ENCODE data around the gene PINLYP.

The PINLYP gene

DNA sequence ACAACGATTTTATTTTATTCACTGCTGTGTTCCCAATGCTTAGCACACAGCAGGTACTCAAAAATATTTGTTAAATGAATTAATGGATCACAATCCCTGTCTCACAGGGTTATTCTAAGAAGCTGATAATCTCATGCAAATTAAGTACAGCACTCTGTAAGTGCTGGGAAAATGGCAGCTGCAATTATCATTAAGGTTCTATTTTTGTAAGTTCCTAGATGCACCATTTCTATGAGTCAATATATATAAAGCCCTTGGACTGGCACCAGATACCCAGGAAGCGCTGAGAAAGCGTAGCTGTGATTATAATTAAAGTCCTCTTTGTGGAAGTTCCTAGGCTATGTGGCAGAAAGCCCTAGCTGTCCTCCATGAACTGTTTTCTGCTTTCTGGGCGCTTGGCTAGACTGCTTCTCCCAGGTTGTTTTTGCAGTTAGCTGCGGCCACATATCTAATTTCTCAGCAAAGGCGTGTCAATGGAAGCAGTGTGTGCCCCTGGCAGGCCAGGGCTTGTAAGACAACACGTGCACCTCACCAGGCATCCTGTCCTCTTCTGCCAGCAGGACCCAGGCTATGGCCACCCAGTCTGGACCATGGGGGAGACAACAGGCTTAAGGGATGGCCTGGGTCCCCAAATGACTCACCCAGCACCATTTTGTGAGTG lies 31.1 kb downstream of the PINLYP start:
- DNase-seq (ENCODE audit: low read depth) = no peak

DNA sequence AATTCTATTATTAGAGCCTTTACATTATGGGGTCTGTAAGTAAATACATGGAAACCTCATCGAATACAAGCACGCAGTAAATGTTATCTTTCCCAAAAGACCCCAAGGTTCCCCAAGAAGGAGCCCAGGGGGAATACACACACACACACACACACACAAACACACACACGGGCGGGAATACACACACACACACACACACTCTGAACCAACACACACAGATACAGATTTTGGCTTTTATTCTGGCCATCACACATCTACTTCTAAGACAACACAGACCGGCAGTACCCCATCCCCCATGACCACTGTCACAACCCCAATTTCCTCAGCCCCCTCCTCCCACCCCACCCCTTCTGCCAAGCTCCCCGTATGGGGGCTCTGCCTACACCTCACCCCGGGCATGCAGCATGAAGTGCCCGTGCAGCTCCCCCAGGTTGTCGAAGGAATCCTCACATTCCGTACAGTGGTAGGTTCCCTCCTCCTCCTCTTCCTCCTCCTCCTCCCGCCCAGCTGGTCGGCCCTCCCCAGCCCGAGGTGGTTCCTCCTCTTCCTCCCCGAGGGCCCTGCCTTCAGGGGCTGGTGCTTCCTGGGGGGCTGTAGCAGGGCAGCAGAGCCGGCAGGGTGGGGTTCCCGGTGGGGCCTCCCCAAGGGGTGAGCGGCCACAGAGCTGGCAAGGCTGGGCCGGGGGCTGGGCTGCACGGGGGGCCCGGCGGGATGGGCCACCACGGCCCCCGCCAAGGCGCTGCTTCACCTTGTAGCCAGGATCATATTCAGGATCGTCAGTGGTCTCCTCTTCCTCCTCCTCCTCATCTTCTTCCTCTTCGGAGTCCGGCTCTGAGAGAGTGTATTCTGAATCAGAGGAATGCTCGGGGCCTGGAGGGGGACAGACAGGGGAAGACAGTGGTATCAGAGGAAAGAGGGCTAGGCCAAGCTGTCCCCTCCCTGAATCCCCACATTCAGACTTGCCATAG lies 31.9 kb downstream of the PINLYP start:
- no peak for DNase-seq (ENCODE audit: low read depth)

DNA sequence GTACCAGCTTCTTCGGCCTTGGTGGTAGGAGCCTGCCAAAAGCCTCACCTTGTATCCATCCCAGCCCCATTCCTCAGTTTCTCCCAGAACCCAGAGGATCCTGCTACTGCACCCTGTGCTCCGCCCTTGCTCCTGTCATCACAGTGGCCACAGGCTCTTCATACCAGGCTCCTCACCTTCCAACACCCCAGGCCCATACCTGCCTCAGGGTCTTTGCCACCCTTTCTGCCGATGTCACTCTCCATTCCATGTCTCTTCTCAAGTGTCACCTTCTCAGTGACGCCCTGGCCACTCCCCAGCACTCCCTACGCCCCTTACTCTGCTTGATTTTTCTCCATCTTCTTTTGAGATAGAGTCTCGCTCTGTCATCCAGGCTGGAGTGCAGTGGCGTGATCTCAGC lies 34.3 kb downstream of the PINLYP start:
- DNase-seq (ENCODE audit: low read depth) = no peak

DNA sequence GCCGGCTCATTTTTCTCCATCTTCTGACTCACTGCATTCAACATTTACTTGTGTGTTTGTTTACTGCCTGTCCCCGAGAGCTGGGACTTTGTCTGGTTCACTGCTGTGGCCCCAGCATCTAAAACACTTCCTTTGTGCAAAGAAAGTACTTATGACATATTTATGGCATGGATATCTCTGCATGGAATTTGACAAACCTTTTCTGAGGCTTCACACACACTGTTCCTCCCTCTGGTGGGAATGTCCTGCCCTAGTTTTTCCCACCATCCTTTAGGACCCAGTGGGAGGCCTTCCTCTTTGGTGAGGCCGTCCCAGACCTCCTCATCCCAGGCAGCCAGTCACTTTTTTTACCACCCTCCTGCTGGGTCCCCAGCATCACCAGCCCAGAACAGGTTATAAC lies 34.9 kb downstream of the PINLYP start:
- no peak for DNase-seq (ENCODE audit: low read depth)

DNA sequence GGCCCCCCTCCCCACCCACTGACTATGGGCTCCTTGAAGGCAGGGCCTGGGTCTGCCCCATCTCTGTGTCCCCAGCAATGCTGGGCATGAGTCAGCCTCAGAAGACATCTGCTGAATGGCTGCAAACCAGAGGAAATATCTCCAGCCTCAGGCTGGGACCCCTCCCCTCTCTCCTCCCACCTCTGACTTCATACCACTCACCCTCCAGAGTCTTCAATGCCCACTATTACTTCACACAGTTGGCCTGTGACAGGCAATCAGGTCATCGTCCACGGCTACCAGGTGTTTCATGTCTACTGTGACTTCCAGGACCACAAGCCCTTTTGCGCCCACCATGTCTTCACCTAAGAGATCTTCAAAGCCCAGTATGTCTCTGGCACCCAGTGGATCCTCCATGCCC lies 36.2 kb downstream of the PINLYP start, which contains the start of gene SRRM5:
SRRM5 (plus strand) TSS at position 301 of the 400 bp plus-strand sequence; CDS start at position 335, 34 bp downstream.
- DNase-seq (ENCODE audit: low read depth) = no peak

DNA sequence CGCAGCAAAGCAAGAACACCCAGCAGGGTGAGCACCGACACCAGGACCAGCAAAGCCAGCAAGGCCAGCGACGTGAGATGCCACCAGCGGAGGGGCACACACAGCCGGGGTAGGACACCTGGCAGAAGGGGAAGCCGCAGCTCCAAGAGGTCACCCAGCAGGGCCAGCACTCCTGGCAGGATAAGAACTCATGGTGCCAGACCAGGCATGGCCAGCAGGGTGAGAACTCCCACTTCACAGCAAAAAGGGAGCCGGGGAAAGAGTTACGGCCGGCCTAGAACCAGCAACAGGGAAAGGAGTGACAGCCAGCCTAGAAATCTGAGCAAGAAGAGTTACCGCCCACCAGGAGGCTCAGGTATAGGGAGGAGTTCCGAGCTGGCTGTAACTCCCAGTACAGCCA lies 36.8 kb downstream of the PINLYP start:
- no peak for DNase-seq (ENCODE audit: low read depth)

DNA sequence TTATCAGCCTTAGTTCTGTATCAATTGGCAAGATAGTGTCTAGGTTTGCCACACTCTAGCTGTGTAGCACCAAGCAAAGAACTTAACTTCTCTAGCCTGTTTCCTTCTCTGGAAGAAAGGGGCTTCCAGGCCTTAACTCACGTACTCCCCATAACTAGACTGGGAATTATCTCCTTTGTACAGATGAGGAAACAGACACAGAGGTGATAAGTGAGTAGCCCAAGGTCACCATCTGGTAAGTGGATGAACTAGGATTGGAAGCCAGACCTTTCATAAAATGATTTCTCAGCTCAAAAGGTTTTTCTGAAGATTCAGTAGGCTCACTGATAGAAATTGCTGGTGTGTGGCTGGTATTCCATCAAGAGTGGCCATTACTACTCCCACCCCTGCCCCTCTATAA lies 40.7 kb downstream of the PINLYP start:
- DNase-seq (ENCODE audit: low read depth) = no peak

DNA sequence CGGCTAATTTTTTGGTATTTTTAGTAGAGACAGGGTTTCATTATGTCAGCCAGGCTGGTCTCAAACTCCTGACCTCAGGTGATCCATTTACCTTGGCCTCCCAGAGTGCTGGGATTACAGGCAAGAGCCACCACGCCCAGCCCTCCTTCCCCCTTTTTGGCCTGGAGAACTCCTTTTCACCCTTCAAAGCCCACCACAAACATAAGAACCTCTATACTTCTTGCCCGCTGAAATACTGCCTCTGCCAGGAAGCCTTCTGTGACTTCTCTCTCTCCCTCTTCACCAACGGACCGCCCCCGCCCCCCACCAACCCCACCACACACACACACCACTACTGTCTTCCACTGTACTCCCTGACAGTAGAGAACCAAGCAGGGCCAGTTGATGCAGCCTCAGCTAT lies 41.4 kb downstream of the PINLYP start:
- no peak for DNase-seq (ENCODE audit: low read depth)

DNA sequence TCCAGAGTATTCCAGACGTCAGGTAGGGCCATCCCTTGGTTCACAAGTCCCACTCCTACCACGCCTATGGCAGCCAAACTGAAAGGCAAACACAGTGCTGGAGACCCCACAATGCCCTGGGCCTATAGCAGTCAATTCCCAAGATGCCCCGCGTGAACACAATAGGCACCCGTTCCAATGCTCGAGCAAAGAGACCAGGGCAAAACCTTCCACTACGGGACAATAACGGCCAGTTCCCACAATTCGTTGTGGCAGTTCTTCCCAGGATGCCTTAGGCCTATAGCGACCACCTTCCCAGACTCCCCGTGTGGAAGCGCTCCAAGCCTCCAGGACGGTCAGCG lies 43.3 kb downstream of the PINLYP start:
- peak; percentile 36 for DNase-seq (ENCODE audit: low read depth)

DNA sequence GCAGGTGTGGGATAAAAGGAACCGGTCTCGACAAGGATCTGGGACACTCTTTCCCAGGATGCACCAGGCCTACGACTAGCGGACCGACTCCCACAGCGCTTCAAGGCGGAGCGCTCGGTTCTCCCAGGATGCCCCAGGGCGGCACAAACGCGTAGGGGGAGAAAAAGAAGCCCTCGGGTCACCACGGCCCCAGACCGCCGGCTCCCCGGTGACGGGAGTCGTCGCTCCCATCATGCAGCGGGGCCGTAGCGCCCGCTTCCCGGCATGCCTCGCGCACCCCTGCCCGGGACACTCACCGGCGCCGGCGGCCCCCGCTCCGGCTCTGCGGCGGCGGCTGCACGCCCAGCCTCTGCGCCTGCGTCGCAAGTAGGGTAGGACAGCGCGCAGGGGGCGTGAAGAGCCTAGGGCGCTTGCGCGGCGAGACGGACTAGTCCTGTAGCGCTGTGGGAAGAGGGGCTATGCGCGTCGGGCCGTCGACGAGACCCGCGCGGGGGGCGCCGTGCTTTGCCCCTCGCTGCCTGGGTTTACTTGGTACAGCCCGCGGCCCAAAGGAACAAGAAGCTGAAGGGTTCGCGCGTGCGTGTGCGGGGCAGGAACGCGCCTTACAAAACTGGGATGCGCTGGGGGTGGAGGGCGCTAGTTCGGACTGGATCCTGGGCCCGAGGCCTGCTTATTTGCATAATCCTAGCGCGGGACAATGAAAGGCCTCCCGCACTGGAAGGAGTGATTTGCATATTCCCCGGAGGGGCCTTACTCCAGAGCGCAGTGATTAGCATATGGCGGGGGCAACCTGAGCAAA lies 43.9 kb downstream of the PINLYP start, which contains the start of gene ZNF428:
ZNF428 (minus strand) TSS at position 368 of the 799 bp plus-strand sequence. CDS start 5,325 bp downstream, outside the sequence.
- DNase-seq (ENCODE audit: low read depth) = peak; percentile 72

DNA sequence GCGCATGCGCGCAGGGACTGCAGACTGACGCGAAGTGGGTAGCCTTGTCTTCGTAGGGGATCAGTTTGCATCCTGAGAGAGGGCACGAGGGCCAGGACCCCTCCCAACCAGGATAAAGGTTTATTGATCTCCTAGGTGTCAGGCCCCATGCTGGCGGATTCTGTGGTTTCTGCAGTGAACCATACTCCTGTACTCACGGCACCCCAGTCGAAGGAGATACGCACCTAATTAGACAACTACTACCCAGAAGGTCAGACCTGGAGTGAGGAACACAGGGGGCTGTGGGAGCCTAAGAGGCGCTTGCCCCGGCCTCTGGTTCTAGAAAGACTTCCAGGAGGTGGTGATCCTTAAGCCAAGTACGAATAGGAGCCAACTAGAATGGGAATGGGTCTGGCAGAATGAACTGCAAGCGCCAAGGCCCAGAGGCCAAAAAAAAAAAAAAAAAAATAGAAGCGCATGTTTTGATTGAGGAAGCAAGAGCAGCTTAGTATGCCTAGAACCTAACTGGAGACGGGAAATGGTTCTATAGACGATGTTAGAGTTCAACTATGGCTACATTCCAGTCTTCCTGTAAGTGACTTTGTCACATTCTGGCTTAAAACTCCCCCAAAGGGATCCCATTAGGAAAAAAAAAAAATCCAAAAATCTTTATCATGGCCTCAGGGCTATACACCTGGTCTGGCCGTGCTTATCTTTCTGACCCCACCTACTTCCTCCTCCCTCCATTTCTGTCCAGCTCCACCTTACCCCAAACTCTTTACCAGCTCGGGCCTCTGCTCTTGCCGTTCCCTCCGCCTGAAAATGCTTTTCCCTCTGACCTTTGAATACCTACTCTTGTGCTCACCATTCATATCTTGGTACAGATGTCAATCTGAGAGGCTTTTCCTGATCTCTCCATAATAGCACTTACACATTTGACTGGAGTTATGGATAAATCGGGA lies 44.7 kb downstream of the PINLYP start:
- DNase-seq (ENCODE audit: low read depth) = no peak

DNA sequence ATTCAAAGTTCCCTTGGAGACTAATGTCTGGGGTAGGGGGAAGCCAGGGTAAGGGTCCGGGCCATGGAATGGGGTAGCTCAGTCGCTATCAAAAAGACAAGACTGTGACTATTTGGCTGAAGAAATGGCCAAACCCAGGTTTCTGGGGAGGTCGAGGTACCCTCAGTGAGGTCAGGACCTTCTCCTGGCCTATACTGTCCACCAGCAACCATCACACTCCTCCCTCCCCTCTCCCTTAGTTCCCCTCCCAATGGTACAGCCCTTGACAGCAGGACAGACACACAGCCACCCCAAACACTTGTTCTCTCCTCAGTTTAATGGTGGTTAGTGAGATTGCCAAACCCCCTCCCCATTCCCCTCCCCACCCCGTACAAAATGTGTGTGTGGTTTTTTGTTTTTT lies 46.5 kb downstream of the PINLYP start:
- DNase-seq (ENCODE audit: low read depth) = no peak

DNA sequence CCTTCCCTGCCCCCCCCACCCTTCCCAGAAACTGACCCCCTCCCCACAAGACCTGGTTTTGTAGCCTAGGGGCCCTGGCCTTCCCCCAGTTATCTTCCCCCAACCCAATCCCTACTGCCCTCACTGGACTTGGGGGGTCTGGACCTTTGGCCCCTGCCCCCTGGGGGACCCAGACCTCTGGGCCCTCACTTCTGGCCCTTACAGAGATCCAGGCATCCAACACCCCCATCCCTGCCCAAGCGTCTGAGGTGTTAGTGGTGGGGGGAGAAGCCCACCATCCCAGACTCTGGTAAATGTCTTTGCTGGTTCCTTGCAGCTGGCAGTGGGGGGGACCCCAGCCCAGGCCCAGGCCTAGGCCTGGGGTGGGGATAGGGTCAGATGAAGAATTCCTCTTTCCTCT lies 47.4 kb downstream of the PINLYP start:
- no peak for DNase-seq (ENCODE audit: low read depth)

DNA sequence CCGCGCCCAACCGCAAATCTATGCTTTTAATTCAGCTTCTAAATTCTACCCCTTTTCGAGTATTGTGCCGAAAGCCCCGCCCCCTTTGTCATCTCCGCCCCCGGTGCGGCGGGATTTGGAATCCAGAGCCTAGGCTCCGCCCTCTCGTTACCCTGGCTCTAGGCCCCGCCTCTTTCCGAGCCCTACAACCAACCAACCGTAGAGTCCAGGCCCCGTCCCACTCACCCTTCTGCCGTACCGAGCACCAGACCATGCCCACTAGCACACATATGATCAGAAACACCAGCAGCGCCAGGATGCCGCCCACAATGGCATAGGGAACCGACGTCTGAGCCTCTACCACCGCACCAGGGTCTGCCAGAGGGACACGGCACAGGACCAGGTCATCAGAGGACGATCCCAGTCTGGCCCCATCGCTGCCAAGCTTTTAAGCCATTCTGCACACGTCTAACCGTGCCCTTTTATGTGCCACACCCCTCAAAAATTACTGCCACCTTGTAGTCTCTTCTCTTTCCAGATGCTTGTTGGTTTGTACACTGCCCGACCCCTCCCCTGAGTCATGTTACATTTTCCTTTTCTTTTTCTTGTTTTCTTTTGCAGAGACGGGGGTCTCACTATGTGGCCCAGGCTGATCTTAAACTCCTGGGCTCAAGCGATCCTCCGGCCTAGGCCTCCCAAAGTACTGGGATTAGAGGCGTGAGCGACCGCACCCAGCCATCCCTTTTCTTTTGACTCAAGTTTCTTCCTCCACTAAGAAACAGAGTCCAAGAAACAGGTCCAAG lies 48.5 kb downstream of the PINLYP start:
- DNase-seq (ENCODE audit: low read depth) = no peak

DNA sequence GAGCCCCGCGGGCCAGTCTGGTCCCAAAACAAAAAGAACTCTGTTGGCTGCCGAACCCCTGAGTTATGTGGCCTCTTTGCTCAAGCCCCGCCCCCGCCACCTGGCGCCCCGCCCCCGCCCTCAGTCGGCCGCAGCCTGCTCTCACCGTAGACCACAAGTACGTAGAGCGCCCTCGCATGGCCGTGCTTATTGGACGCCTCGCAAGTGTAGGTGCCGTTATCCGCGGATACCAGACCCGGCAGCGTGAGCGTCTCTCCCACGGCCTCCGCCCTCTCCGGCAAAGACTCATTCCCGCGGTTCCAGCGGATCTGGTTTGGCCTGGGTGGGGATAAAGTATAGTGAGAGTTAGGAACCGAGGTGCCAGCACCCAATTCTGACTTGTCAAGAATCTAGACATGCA lies 49.3 kb downstream of the PINLYP start:
- no peak for DNase-seq (ENCODE audit: low read depth)

DNA sequence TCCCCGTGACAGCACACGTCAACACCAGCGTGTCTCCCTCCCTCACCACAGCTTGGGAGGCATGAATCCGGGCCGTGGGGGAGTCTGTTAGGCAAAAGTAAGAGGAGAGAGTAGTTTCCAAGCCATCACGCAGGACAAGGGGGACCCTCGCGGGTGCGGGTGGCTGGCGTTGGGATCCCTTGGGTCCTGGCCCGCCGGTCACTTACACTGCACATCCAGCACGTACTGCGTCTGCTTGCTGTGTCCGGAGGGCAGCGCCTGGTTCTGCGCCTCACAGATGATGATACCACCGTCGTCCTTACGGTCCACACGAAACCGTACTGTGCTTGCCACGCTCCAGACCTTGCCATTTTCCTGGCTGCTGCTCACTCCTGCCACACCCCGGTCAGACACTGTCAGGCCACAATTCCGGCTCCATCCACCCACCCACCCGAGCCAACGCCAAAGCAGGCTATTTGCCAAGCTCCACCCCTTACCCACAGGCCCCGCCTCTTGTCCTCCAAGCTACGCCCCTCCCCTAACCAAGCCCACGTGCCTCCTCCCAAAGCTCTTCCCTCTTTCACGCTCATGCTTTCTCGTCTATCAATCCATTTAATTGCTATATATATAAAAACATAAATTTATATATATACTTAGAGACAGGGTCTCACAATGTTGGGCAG lies 50.4 kb downstream of the PINLYP start:
- DNase-seq (ENCODE audit: low read depth) = no peak

DNA sequence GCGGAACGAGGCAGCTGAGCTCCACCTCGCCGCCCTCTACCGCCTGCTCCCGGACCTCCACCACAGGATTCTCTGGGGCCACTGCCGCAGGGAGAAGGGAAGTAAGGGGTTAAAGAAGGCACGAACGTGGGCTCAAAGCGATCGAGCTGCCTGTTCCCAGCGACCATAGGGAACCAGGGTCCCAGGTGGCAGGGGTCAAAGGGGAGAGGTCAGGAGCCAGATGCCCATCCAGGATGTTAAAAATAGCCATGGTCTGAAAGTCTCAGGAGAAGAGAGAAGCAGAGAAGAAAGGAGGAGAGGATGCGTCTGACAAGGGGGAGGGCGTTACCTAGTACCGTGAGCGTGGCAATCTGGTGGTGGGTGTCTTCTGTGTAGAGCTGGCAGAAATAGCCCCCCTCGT lies 51.2 kb downstream of the PINLYP start:
- no peak for DNase-seq (ENCODE audit: low read depth)

DNA sequence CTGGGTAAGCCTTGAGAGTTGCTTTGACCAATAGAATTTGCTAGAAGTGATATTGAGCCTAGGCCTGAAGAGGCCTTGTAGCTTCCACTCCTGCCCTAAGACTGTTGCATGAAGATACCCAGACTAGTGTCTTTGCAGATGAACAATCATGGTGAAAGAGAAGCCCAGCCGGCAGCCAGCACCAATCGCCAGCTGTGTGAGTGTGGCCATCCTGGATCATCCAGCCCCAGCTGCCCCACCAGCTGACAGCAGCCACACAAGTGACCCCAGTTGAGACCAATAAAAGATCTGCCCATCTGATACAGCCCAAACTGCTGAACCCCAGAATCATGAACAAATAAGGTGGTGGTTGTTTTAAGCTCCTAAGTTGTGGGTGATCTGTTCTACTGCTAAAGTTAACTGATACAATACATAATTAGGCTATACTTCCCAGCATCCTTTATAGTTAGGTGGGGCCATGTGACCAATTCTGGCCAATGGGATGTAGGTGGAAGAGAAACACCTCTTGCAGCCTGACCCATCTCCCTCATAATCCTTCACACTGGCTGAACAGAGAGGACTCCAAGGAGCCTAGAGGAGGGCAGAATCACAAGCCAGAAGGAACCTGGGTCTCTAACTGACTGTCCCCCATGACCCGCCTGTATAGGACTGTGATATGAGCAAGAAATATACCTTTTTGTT lies 53.2 kb downstream of the PINLYP start:
- no peak for DNase-seq (ENCODE audit: low read depth)

DNA sequence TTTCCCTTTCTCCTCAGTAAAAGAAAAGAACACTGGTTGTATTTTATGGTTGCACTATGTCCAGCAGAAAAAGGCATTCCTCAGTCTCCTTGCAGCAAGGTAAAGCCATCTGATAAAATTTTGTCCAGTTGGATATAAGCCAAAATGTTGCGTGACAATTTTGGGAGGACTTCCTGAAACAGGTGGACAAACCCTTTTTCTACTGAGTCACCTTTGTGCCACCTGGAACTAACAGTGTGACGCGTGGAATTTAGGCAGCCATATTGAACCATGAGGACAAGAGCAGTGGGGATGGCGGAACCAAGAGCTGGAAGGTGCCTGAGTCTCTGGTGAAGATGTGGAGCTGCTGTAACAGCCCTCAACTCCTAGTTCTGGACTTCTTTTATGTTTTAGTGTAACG lies 55.9 kb downstream of the PINLYP start:
- DNase-seq (ENCODE audit: low read depth) = no peak

Measured in HS-27A (cell line).